ENCODE results near the gene IFNA6.

The IFNA6 gene

GRCh38 chr9:21305213-21305612 lies 45.5 kb downstream of the IFNA6 start, which contains the start of gene IFNA5:
IFNA5 (minus strand) TSS chr9:21305313; CDS start chr9:21305256, 57 bp downstream.
- Mint-ChIP-seq H3K4me3 (no peak within 1 kb of the TSS), H3K27ac (no peak within 1 kb of the TSS), H3K27me3 (peaks cover 36% of the 10 kb centered on the region), H3K4me1 (no peaks in the 10 kb centered on the region), H3K9me3 (no peaks in the 10 kb centered on the region)
- DNase-seq (no peak), ATAC-seq (no peak)

All from stimulated activated naive CD8-positive, alpha-beta T cell treated with anti-CD3 and anti-CD28 coated beads, Interleukin-15, amount 100 ng/mL, for 72 hours (primary cell).